Peyer's patch (tissue), 4 donors: Measurements from ENCODE around the gene DNMBP.

Experiments
- CTCF ChIP-seq, 6 experiments: fragments of 450-650 bp in 4 of 6; fragments of 200-600 bp in 2 of 6; sonication (generic) in 1 of 6; IDR thresholded peaks; one replicate each; pipeline ENCODE4 v1.5.1; 2017 to 2019; ENCODE audit warnings: antibody characterized with exemption in 6 of 6, mild to moderate bottlenecking in 3 of 6, moderate library complexity in 1 of 6
- POLR2A ChIP-seq, 2 donors: fragments of 450-650 bp; IDR thresholded peaks; one replicate each; pipeline ENCODE4 v1.5.1; 2017; ENCODE audit warnings: antibody characterized with exemption in 2 of 2, mild to moderate bottlenecking in 2 of 2, moderate library complexity in 2 of 2

GRCh38 chr10:99999319-100000108 is 10.2 kb downstream of the DNMBP start:
- TF ChIP-seq CTCF (IDR thresholded peaks at IDR 0.05) (no peak), POLR2A (IDR thresholded peaks at IDR 0.05) (no peak)
